HG03175 (cell line): ENCODE measurements around the gene ATP6V1C2.
"Not testable (repeated sequence)": the region's sequence is repeated elsewhere in the genome, so short reads cannot be mapped to it uniquely, and the experiment has no call there.

Experiments
- ATAC-seq: cut with Tn5 transposase; IDR thresholded peaks from one replicate; pipeline ENCODE4 v1.9.1; 2021; ENCODE audit warnings: mild to moderate bottlenecking, moderate library complexity; ENCODE audit not compliant: unreplicated experiment

The ATP6V1C2 gene

DNA sequence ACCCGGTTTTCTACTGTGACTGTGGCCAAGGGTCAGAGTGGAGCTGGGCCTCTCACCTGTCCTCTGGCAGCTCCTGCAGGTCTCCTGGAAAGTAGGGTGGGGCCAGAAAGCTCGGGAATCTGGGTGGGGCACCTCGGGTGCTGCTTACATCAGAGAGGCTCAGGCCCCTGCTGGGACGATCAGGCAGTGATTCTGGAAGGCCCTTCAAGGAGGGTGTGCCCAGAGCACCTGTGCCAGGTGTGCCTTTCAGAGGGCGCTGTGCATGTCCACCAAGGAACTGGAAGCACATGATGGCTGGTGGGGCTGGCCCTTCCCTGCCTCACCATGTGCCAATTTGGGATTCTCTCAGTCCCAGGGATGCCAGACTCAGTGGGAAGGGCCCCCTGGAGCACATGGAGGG lies 44.0 kb downstream of the ATP6V1C2 start:
- no peak for ATAC-seq

DNA sequence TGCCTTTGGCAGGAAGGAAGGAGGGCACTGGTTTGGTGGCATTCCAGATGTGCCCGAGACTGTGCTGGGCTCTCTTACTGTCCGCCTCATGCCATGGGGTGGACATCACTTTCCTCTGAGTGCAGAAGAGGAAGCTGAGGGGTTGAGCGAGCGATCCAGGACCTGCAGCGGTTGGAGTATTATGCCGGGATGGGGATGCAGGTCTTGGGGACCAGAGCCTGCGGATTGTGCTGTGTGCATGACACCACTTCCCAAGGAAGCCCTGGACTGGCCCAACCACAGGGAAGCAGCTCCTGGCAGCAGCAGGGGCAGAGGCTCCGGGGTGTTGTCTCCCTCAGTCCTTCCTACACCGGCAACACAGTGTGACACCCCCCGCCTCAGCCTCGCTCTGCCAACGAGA lies 44.5 kb downstream of the ATP6V1C2 start:
- no peak for ATAC-seq

DNA sequence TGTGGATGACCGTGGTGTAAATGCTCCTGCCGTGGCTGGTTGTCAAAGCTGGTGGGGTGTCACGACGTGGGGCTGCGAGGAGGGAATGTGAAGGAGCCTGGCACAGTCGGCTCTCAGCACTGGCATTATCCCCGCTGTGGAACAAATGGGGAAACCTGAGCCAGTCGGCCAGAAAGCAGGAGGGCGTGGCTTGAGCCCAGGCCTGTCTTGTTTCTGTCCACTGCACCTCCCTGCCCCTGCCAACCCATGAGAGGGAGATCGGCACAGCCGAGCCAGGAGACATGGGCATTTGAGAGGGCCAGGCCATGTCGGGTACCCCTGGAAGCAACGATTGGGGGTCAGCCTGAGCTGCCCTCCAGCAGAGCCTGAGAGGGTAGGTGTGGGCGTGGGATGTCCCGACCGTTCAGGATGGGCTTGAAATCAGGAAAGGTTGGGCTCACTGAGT lies 46.7 kb downstream of the ATP6V1C2 start:
- ATAC-seq = no peak

DNA sequence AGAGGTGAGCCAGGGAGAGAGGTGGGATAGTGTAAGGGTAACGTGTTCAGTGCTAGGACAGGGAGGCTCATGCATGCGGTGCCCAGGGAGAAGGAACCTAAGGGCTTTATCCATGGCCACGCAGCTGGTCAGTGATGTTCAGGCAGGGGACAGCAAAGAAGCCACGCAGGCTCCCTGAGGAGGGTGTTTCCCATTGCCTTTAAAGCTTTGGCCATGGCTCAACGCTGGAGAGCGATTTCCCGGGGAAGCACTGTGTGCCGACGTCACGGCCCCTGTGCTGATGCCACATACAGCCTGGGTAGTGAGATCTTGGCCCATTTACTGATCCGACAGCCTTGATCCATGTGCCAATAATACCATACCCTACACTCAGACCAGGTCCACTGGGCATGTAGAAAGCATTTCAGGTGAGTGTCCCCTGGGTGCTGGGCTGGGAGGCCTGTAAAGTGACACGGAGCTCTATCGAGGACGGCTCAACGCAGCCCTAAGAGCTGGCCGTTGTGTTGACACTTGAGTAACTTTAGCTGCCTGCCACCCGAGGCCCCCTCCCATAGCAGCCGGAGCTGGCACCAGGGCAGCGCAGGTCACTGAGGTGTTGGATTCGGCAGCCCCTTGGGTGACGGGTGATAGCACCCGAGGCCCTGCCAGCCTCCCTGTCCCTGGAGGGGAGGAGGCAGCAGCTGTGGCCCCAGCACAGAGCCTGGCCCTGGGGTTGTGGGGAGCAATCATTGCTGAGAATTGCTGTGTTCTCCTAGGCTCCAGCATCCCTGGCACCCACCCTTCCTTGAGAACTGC lies 49.7 kb downstream of the ATP6V1C2 start:
- no peak for ATAC-seq

DNA sequence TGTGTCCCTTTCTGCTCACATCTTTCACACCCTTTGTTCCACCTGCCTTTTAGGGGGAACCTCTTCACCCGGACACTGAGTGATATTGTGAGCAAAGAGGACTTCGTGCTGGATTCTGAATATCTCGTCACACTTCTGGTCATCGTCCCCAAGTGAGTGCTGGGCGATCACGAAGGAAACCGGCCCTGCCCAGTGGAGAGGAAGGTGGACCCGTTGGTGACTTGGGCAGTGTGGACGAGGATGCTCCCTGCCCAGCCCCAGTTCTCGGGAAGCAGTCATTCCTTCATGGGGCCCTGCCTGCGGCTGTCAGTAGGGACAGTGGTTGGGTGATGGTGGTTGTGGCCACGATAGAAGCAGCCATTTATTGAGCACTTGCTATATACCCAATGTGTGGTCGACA lies 50.4 kb downstream of the ATP6V1C2 start:
- no peak for ATAC-seq

DNA sequence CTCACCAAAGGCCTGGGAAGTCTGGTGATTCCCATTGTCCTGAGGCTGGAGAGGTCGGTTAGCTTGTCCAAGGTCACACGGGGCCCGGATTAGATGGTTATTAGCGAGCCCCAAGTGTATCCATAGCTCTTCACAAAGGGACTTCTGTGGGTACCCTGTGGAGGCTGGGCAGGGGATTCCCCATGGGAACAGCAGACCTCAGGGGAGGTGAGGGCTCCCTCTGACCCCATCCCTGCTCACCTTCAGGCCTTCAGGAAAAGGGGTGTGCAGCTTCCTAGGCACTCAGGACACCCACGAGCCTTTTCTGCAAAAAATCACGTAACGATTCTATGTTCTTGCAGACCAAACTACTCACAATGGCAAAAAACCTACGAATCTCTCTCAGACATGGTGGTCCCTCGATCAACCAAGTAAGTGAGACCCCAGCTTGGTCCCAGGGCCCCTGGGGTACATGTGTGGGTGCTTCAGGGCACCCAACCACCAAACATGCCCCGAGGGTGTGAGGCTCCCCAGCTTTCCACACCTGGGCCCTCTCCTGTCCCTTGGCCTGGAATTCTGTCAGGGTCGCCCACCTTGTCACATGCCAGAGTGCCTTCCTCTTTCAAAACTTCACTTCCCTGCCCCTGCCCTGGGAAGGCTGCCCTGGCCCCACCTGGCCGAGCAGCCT lies 50.9 kb downstream of the ATP6V1C2 start:
- ATAC-seq = no peak

DNA sequence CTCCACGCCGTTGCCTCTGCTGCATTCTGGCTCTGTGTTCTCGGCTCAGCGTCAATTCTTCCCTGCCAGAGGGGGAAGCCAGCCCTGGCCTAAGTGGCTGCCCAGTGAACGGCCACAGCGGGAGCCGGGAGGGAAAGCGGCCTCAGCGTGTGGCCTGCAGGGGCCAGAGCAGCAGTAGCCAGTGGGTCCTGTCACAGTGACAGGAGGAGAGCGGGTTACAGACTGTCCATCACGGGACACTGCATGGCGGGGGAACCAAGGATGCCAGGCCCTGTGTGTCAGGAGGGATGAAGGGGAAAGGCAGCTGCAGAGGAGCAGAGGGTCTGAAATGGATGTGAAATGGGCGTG lies 51.4 kb downstream of the ATP6V1C2 start:
- ATAC-seq = no peak

DNA sequence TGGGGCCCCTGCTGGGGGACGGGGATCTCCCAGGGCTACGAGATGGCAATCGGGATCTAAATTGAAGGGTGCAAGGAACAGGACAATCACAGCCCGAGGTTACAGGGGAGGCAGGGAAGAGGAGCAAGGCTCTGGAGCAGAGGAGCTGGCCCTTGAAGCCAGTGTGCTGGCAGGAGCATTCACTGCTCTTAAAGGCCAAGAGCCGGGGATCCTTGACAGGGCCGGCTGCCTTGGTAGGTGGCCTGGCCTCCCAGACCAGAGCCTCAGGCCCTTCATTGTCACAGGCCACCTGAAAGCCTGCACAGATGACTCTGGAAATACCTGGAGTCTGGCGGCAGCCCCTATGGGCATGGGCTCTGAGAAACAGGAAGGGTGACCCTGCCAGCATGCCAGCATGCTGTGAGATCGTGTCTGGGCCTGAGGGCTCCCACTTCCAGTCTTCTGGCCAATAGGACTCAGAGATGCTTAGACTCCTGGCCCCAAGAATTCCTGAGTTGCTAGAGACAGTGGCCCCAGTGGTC lies 52.5 kb downstream of the ATP6V1C2 start:
- no peak for ATAC-seq

DNA sequence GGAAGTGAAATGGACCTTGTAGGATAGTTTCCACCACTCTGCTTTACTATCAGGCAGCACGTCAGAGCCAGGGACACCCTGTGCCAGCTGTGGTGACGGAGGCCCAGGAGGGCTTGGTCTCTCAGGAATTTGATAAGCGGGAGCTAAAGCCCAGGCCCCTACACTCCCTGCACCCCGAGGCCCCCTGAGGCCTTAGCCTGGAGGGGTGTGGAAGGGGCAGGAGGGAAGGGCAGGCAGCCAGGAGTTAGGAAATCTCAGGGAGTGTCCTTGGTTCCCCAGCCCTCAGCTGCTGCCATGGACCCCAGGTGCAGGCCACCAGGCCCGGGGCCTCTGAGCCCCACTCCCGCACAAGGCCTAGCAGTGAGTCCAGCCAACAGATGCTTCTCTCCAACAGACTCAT lies 53.0 kb downstream of the ATP6V1C2 start:
- no peak for ATAC-seq

DNA sequence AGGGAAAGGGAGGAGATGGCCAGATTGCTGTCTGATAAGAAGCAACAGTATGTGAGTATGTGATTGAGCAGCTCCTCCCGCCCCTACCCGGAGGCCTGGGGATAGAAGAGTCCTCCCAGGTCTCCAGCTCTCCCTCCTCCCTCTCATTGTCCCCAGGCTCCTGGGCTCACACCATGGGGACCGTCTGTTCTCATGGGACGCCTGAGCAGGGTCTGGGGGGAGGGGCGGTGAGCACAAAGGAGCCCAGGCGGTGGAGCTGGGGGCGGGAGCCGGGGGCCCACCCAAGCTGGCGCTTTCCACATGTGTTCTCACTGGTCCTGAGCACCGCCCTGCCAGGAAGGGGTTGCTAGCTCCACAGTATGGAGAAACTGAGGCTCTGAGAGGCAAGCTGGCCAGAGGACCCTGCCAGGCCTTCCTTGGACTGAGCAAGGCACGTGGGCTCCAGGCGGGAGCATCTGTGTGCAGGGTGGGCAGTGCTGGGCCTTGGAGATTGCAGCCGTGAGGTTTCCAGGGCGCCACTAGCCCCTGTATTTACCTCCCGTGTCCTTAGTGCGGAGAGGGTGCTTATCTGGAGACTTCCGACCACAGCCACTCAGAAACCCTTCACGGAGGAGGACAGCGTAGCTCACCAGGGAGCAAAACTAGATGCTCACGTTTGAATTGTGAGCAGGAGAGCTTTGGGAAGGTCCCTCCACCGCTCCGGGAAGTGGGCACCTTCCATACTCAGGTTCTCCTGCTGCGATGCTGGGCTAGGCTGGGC lies 53.8 kb downstream of the ATP6V1C2 start:
- ATAC-seq = no peak

DNA sequence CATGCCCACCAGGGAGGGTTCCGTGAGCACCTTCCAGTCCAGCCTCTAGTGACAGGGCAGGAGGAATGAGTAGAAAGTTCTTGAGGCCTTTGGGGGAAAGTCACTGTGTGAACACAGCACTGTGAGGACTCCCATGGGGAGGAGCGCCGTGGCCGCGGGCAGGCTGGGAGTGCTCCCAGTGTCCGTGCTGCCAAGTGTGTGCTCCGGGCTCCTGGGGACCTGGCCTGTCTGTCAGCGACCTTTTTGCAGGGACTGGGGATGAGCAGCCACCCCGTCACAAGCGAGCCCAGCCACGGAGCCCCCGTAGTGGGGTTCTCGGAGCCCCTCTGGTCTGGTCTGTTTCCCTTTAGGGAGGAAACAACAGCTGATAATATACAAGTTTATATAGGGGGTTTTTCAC lies 54.4 kb downstream of the ATP6V1C2 start:
- no peak for ATAC-seq

DNA sequence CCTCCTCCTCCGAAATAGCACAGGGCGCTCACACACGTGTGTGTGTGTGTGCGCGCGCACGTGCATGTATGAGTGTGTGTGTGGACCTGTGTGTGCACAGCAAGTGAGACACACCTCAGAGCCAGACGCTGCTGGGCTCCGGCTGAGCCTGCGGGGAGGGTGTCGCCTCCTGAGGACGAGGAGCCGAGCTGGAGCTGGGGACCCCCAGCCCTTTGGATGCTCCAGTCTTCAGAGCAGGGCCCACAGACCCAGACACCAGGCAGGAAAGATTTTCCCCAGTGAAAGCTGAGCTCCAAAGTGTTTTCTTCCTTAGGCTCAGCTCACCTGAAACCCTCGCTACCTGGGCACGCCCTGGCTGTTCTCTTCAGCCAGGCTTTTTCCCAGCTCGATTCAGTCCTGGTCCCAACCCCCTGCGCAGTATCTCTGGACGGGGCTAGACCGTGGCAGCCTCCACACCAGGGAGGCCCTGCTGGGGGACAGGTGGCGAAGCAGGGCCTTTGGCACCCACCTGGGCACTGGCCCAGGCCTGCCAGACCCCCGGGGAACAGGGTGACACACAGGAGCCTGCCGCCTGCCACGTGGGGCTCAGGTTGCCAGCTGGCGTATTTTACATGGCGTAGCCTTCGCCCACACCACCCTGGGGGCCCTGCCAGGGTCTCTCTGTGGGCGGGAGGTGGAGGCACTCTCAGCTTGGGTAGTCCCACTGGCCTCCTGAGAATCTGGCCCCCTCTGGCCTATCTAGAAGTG lies 55.0 kb downstream of the ATP6V1C2 start:
- no peak for ATAC-seq

DNA sequence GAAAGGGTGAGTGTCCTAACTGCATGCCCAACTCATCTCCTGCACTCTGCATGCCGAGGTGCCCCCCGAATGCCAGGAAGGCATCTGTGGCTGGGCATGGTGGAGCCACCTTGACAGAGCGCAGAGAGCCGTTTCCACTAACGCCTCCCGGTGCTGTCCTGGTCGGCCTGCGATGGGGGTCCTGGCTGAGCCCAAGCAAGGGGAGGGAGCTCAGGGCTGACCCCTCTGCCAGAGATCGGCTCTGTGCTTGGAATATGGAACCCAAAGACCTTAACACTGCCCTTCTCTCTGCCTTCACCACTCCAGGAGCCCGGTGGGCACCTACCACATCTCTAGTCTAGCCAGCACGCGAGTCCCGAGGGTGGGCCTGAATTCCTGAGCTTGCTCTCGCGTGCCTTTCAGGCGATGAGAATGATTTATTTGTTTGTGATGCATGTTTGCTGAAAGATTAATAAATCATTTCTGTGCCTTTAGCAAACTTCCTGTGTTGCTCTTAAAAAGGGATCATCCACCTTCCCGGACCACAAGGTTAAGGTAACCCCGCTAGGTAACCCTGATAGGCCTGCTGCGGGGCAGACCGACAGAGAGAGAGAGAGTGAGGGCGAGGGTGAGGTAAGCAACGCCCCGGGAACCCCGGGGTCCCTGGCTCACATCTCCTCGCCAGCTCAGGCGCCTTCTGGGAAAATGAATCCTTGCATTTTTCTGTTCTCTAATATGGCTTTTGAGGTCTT lies 55.8 kb downstream of the ATP6V1C2 start:
- ATAC-seq = no peak

DNA sequence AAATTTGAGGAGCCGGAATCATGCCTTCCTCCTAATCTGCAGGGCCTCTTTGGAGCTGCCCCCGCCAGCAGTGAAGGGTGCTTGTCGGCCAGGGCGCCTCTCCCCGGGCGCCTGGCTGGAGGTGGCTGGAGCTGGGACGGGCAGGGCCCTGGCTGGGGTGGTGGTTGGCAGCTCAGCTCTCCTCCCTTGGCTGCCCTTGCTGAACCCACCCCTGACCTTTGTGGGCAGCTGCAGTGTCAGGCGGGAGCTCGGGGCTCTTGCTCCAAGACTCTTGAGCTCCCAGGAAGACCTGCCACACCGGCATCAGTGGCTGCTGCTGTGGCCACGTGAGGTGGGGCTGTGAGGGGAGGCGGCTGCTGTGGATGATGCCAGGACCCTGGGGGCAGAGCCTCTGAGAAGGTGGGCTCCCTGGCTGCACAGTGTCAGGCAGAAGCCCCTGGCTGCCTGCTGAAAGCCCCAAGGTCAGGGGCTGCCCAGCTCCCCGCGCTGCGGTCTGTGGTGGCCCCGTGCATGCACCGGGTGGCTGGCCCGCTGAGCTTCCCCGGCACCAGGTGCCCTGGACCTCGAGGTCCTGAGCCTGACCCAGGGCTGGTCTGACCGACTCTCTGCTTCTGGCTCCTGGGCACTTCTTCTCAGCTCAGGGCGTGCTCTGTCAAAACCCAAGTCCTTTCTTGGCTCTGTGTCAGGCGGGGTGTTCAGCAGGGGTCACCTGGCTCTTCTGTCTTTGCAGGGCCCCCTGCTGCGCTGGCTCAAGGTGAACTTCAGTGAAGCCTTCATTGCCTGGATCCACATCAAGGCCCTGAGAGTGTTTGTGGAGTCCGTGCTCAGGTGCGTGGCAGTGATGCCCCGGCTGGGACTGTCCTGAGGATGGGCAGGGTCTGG lies 56.7 kb downstream of the ATP6V1C2 start:
- ATAC-seq = no peak

DNA sequence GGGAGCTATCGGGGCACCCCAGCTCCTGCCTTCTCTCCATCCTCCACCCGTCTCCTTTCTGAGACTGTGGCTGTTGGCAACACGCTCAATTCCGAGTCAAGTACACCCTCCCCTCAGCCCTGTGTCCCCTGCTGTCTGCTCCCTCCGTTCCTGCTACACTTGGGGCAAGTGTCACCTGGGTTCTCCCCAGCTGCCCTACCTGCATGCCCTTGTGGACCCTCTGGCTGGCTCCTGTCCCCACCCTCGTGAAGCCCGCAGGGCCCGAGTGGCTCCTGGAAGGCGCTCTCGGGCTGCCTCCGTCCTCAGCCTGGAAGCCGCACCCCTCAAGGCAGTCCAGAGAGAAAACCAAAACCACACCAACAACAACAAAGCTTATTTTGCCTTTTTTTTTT lies 57.3 kb downstream of the ATP6V1C2 start:
- no peak for ATAC-seq

DNA sequence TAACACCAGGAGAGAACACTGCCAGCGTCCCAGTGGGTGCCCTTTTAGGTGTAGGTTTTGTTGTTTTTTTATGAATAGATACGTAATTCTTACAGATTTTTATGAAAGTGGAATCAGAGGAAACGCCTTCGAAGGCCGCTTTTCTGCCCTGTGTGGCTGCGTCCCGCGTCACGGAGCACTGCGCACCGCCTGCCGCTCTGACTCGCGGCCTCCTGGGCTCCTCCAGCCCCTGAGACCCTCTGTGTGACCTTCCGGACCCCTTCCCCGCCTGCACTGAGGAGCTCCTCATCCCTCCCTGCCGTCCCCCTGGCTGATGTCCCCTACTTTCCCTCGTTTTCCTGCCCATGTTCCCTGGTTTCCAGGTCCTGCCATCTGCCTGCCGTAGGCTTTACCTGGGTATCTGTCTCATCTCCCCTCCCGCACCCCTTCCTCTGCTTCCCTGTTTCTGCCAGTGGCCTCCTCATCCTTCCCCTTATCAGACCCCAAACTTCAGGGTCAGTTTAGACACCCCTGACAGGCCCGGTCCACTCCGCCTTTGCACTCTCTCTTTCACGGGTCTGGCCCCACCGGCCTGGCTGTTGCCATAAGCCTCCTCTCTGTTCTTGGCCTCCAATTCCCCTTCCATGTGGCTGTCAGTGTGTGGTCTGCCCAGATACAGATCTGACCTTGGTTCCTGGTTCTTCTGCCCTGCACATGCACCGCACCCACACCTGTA lies 58.5 kb downstream of the ATP6V1C2 start:
- ATAC-seq = no peak

DNA sequence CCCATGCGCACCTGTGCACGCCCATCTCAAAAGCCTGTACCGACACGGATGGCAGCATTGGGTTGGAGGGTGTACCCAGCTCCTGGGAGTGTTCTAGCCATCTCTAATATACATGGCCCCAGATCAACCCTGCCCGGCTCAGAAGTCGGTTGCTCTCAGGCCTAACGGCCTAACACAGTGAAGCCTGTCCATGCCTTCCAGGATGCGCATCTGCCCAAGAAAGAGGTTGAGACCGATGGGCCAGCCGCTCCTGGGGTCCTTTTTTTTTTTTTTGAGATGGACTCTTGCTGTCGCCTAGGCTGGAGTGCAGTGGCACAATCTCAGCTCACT lies 59.0 kb downstream of the ATP6V1C2 start:
- no peak for ATAC-seq

DNA sequence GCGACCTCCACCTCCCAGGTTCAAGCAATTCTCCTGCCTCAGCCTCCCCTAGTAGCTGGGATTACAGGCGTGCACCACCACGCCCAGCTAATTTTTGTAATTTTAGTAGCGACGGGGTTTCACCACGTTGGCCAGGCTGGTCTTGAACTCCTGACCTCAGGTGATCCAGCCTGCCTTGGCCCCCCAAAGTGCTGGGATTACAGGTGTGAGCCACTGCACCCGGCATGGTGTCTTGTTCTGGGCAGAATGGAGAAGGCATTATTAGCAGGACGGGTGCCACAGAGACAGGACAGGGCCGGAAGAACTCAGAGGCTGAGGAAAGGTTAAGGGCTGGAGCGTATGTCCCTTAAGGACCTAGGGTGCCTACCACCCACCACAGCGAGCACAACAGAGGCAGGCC lies 59.4 kb downstream of the ATP6V1C2 start:
- ATAC-seq = not testable (repeated sequence)

DNA sequence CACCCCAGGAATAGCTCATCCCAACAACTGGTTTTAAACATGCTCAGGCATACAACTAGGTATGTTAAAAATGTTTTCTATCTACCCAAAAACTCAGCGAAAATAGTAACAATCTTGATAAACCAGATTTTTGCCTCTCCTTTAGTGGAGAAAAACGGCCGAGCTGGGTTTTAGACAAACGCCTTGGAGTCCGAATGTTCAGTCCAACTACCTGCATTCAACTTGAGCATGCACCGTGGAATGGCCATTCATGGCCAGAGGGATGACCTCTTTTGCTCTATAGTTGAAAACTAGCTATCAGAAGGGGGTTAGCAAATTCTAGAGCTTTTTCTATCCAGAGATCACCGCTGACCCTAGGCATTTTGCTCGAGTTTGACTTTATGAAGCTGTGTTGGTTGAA lies 60.3 kb downstream of the ATP6V1C2 start:
- ATAC-seq = no peak
